A673 (cell line): ENCODE results near the gene KAT5. TPM values are rescaled to one million over a fixed set of nuclear protein-coding genes. Genes with fewer than 3 reads are reported as not detected.

ENCODE experiments used
- BruUV-seq: library from RNA; stranded (reverse); fragments of 400-500 nt; replicated peaks from 2 replicates; lab custom pipeline; 2021; lab: Mats Ljungman, UMichigan
- CTCF ChIA-PET: fragments of 300-600 bp; sonication (Branson Sonifier 250); formaldehyde crosslinking; loops from one replicate; lab custom pipeline; 2022; ENCODE audit warnings: antibody characterized with exemption; lab: Charles Lee
- POLR2A ChIA-PET: fragments of 300-600 bp; sonication (Branson Sonifier 250); formaldehyde crosslinking; loops from one replicate; lab custom pipeline; 2022; ENCODE audit warnings: antibody characterized with exemption; ENCODE audit not compliant: low non-redundant PET; lab: Charles Lee
- DNase-seq: peaks from one replicate; pipeline ENCODE4 v3.0.0-alpha.2; 2015; ENCODE audit warnings: low spot score
- H3K27ac ChIP-seq: fragments of 200-600 bp; sonication (generic); 2 replicates; pipeline ENCODE4 v1.5.1; 2016; ENCODE audit warnings: mixed run types, low read depth, mild to moderate bottlenecking, mixed read lengths, antibody characterized with exemption, low read length; ENCODE audit not compliant: poor library complexity, severe bottlenecking
- H3K27me3 ChIP-seq: fragments of 200-600 bp; sonication (generic); replicated peaks from 2 replicates; pipeline ENCODE4 v1.6.1; 2017; ENCODE audit warnings: mixed run types, low read depth, mild to moderate bottlenecking, mixed read lengths, antibody characterized with exemption, low read length; ENCODE audit not compliant: insufficient read depth, poor library complexity
- H3K36me3 ChIP-seq: fragments of 200-600 bp; sonication (generic); 2 replicates; pipeline ENCODE4 v1.6.1; 2016; ENCODE audit warnings: mixed run types, mild to moderate bottlenecking, mixed read lengths, antibody characterized with exemption, low read length; ENCODE audit not compliant: insufficient read depth, poor library complexity, severe bottlenecking
- H3K4me1 ChIP-seq: fragments of 200-600 bp; sonication (generic); 2 replicates; pipeline ENCODE4 v1.6.1; 2017; ENCODE audit warnings: mixed run types, mild to moderate bottlenecking, mixed read lengths, antibody characterized with exemption, low read length; ENCODE audit not compliant: insufficient read depth, poor library complexity, severe bottlenecking
- H3K4me3 ChIP-seq: fragments of 200-600 bp; sonication (generic); 2 replicates; pipeline ENCODE4 v1.5.1; 2016; ENCODE audit warnings: low read depth, mixed run types, mild to moderate bottlenecking, mixed read lengths, low read length; ENCODE audit not compliant: poor library complexity, severe bottlenecking
- H3K9me3 ChIP-seq: fragments of 200-600 bp; sonication (generic); 2 replicates; pipeline ENCODE4 v1.6.1; 2016; ENCODE audit warnings: mixed run types, low read depth, mild to moderate bottlenecking, mixed read lengths, antibody characterized with exemption, low read length; ENCODE audit not compliant: poor library complexity, severe bottlenecking
- EZH2 ChIP-seq: fragments of 200-600 bp; sonication (generic); IDR thresholded peaks from 2 replicates; pipeline ENCODE4 v1.6.1; 2017; ENCODE audit warnings: borderline replicate concordance, low read depth, mild to moderate bottlenecking, mixed read lengths, antibody characterized with exemption, low read length; ENCODE audit not compliant: poor library complexity, severe bottlenecking
- intact Hi-C: fragments of 100-400 bp; cut with micrococcal nuclease; formaldehyde crosslinking; loops from one replicate; pipeline ENCODE4 v1.10.0; 2022; ENCODE audit not compliant: unreplicated experiment
- total RNA-seq: library from RNA; stranded (reverse); gene quantifications from 2 replicates; pipeline ENCODE4 v1.2.3, GENCODE V29; 2021
- TF ChIP-seq, protein P1 (sequence below): fragments of 300-800, 200-600 bp; sonication (generic); conservative IDR thresholded peaks from 2 replicates; pipeline ENCODE4 v1.5.1; 2017; ENCODE audit warnings: low read depth, mild to moderate bottlenecking, antibody characterized with exemption, low read length, moderate library complexity, mixed read lengths

Gene KAT5
- total RNA-seq, 1 experiment from 2014 or later: 71.3 TPM

DNA sequence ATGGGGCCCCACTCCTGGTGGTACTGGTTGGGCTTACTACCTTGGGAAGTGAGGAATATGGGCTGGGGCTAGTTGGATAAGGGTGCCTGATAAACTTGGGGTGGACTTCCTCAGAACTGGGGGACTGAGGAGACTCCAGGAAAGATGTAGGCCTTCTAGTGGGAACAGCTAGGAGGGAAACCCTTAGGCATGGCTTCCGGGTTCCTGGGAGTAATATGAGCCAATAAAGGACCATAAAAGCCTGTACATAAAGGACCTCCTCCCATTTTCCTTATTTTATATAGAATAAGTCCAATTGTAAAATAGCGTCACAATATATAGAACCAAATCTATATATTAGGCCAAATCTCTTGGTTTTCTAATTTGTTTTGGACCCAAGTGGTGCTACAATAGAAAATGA lies 27.0 kb downstream of the KAT5 start:
- DNase-seq: no peak
- H3K4me1 ChIP-seq: no peaks in the 10 kb centered on the region
- no peak overlapping the region for H3K4me3 ChIP-seq
- TF ChIP-seq, protein P1, sequence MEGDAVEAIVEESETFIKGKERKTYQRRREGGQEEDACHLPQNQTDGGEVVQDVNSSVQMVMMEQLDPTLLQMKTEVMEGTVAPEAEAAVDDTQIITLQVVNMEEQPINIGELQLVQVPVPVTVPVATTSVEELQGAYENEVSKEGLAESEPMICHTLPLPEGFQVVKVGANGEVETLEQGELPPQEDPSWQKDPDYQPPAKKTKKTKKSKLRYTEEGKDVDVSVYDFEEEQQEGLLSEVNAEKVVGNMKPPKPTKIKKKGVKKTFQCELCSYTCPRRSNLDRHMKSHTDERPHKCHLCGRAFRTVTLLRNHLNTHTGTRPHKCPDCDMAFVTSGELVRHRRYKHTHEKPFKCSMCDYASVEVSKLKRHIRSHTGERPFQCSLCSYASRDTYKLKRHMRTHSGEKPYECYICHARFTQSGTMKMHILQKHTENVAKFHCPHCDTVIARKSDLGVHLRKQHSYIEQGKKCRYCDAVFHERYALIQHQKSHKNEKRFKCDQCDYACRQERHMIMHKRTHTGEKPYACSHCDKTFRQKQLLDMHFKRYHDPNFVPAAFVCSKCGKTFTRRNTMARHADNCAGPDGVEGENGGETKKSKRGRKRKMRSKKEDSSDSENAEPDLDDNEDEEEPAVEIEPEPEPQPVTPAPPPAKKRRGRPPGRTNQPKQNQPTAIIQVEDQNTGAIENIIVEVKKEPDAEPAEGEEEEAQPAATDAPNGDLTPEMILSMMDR: no peak
- no peak for TF ChIP-seq EZH2
- H3K9me3 ChIP-seq: peaks cover 7% of the 10 kb centered on the region
- intact Hi-C loops: no loop called here
- BruUV-seq: no TSS peak
- no peaks in the 10 kb centered on the region for H3K36me3 ChIP-seq
- H3K27ac ChIP-seq: no peak overlapping the region
- ChIA-PET POLR2A (no interaction called here), CTCF (no interaction called here)
- H3K27me3 ChIP-seq: no peaks in the 10 kb centered on the region

DNA sequence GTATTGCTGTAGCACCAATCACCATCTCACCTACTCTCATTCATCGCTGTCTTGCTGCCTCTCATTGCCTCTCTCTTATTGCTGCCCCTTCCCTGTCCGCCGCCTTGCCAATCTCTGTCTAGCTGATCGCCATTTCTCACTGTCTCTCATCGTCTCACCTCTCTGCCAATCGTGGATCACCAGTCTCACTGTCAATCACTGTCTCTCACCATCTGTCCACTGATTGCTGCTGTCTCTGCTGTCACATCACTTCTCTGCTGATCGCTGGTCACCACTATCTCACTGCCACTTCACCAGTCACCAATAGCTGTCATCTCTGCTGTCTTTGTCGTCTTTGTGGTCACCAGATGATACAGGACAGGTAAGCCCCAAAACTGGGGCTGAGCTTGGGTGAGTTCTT lies 29.1 kb downstream of the KAT5 start:
- Histone ChIP-seq H3K4me3 (no peak overlapping the region), H3K27ac (no peak overlapping the region), H3K4me1 (no peaks in the 10 kb centered on the region), H3K36me3 (no peaks in the 10 kb centered on the region), H3K9me3 (peaks cover 7% of the 10 kb centered on the region), H3K27me3 (peaks cover 6% of the 10 kb centered on the region)
- intact Hi-C loops: no loop called here
- CTCF ChIA-PET: no interaction called here
- POLR2A ChIA-PET: no interaction called here
- no peak for DNase-seq
- TF ChIP-seq EZH2: no peak
- TF ChIP-seq, protein P1: no peak
- BruUV-seq: no TSS peak

DNA sequence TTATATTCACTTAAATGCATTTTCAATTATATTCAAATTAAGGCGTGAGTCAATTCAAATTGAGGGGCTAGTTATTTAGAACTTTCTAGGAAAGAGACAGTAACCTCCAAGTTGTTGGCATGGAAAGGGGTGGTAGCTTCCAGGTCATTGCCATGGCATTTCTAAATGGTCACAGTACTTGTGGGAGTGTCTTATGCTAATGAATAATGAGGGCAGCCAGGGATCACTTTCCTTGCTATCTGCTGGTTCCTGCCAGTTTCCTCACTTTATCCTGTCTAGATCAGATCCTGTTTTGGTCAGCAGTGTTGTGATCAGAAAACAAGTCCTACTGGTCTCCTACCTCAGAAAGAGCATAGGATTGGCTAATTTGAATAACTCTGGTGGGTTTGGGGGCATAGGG lies 30.3 kb downstream of the KAT5 start:
- no peaks in the 10 kb centered on the region for H3K36me3 ChIP-seq
- intact Hi-C loops: no loop called here
- H3K9me3 ChIP-seq: no peaks in the 10 kb centered on the region
- TF ChIP-seq, protein P1: no peak
- no peak for TF ChIP-seq EZH2
- H3K27me3 ChIP-seq: peaks cover 8% of the 10 kb centered on the region
- CTCF ChIA-PET: no interaction called here
- POLR2A ChIA-PET: no interaction called here
- H3K27ac ChIP-seq: no peak overlapping the region
- H3K4me1 ChIP-seq: no peaks in the 10 kb centered on the region
- no TSS peak for BruUV-seq
- no peak for DNase-seq
- H3K4me3 ChIP-seq: no peak overlapping the region
